CD4-positive, CD25-positive, alpha-beta regulatory T cell (primary cell): ENCODE data around the gene VSX2. TPM values are rescaled to one million over a fixed set of nuclear protein-coding genes. Genes with fewer than 3 reads are reported as not detected.

ENCODE experiments used
- ATAC-seq, 2 donors: fragments of 150-1000 bp; cut with Tn5 transposase; one replicate each; pipeline ENCODE4 v1.10.0; 2021; ENCODE audit warnings: low read depth in 2 of 2, moderate number of reproducible peaks in 2 of 2, moderate library complexity in 1 of 2
- DNase-seq, 3 donors: peaks; one replicate each; pipeline versions ENCODE4 v3.0.0 to v3.0.0-alpha.2; 2012 to 2022; ENCODE audit warnings: mixed read lengths in 1 of 3
- H3K27ac ChIP-seq: one replicate; pipeline ENCODE4 v1.7.0; 2013; ENCODE audit warnings: mild to moderate bottlenecking, low read length; ENCODE audit not compliant: insufficient read depth, poor library complexity, severe bottlenecking
- H3K27me3 ChIP-seq: one replicate; pipeline ENCODE4 v1.7.0; 2013; ENCODE audit warnings: low read length; ENCODE audit not compliant: control insufficient read depth, insufficient read depth
- H3K36me3 ChIP-seq: one replicate; pipeline ENCODE4 v1.7.0; 2013; ENCODE audit warnings: mild to moderate bottlenecking, low read length, moderate library complexity; ENCODE audit not compliant: control insufficient read depth, insufficient read depth
- H3K4me1 ChIP-seq: 2 replicates; pipeline ENCODE4 v1.7.0; 2013; ENCODE audit warnings: mild to moderate bottlenecking, low read length; ENCODE audit not compliant: insufficient read depth, control insufficient read depth, poor library complexity, severe bottlenecking
- H3K4me3 ChIP-seq: one replicate; pipeline ENCODE4 v1.7.0; 2013; ENCODE audit warnings: low read depth, mild to moderate bottlenecking, low read length, moderate library complexity
- H3K9me3 ChIP-seq, 2 experiments: 1 replicate in 1 of 2; 2 replicates in 1 of 2; pipeline ENCODE4 v1.7.0; 2013; ENCODE audit warnings: low read length in 2 of 2, mild to moderate bottlenecking in 1 of 2, moderate library complexity in 1 of 2; ENCODE audit not compliant: control insufficient read depth in 2 of 2
- H3K27ac Mint-ChIP-seq, 3 donors: one replicate each; pipeline ENCODE4 v1.8.0; 2020 to 2022; ENCODE audit warnings: mild to moderate bottlenecking in 3 of 3, mixed read lengths in 3 of 3, moderate library complexity in 2 of 3
- H3K27me3 Mint-ChIP-seq: one replicate; pipeline ENCODE4 v1.8.0; 2022; ENCODE audit warnings: mild to moderate bottlenecking, mixed read lengths
- H3K36me3 Mint-ChIP-seq: one replicate; pipeline ENCODE4 v1.8.0; 2020; ENCODE audit warnings: mixed read lengths
- H3K4me1 Mint-ChIP-seq, 4 donors: one replicate each; pipeline ENCODE4 v1.8.0; 2020 to 2022; ENCODE audit warnings: mixed read lengths in 4 of 4, mild to moderate bottlenecking in 1 of 4
- H3K4me3 Mint-ChIP-seq, 4 donors: one replicate each; pipeline ENCODE4 v1.8.0; 2020 to 2022; ENCODE audit warnings: mild to moderate bottlenecking in 4 of 4, mixed read lengths in 4 of 4, moderate library complexity in 3 of 4
- H3K9me3 Mint-ChIP-seq, 7 donors: one replicate each; pipeline ENCODE4 v1.8.0; 2020 to 2022; ENCODE audit warnings: mixed read lengths in 7 of 7, mild to moderate bottlenecking in 3 of 7, moderate library complexity in 2 of 7
- polyA plus RNA-seq, 4 donors: library from polyadenylated mRNA; unstranded; fragments of 300-500 nt; fragmentation: Illumina TruSeq; gene quantifications; one replicate each; pipeline ENCODE4 v1.2.3, GENCODE V29; 2021
- total RNA-seq: library from RNA; stranded (reverse); gene quantifications from one replicate; pipeline ENCODE4 v1.2.3, GENCODE V29; 2022

VSX2 gene
- total and polyA plus RNA-seq, 5 donors from 2014 or later: 0.08 TPM; not detected in 4

DNA sequence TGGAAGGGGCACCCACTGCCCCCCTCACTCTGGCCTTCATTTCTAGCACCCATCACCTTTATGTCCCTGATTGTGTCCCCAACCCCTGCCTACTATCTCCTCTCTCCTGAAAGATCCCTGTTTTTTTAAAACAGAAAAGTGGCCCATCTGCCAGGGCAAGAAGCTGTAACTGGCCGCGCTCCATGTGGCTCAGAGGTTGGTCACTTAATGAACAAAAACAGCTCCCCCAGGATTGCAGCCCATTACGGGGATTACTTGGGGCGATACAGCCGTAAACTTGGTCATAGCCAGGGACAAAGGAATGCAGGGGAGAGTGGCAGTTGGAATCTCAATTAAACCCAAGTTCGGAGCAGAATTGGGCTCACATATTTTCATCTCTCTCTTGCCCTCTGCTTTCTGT lies 34.8 kb upstream of the VSX2 start:
- H3K9me3 Mint-ChIP-seq: no peaks in the 10 kb centered on the region
- H3K27me3 ChIP-seq: peaks cover 2% of the 10 kb centered on the region
- H3K27ac ChIP-seq: no peak overlapping the region

DNA sequence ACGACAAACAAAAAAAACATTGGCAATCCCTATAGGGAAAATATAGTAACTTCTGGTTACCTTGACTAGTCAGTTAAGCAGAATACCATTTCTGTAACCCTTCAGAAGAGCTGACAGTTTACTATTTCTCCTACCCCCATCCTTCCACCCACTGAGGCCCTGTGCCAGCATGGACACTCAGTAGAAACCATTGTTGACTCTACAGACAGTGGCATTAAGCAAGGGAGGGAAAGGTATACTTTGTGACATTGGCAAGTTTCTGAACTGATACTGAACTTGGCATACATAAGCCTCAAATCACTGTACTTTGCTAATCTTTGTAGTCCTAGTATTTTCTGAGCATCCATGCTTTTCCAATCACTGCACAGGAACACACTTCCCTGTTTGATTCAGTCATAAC lies 33.4 kb upstream of the VSX2 start:
- H3K36me3 Mint-ChIP-seq: peaks cover 18% of the 10 kb centered on the region
- H3K27me3 Mint-ChIP-seq: peaks cover 5% of the 10 kb centered on the region

More for the DNA sequence above, 34.8 kb upstream of the VSX2 start:
- no peak overlapping the region for H3K4me3 ChIP-seq
- Mint-ChIP-seq H3K27ac (peak overlapping the region in 1 of 3 donors; percentile 49), H3K4me1 (no peaks in the 10 kb centered on the region), H3K36me3 (peaks cover 28% of the 10 kb centered on the region), H3K4me3 (no peak overlapping the region), H3K27me3 (peaks cover 5% of the 10 kb centered on the region)
- H3K9me3 ChIP-seq: no peaks in the 10 kb centered on the region
- H3K36me3 ChIP-seq: peaks cover 2% of the 10 kb centered on the region
- no peak for DNase-seq
- ATAC-seq: no peak
- H3K4me1 ChIP-seq: no peaks in the 10 kb centered on the region

GRCh38 chr14:74207943-74208342 lies 31.3 kb upstream of the VSX2 start:
- Histone ChIP-seq H3K4me1 (no peaks in the 10 kb centered on the region), H3K36me3 (no peaks in the 10 kb centered on the region), H3K4me3 (no peak overlapping the region), H3K27ac (no peak overlapping the region), H3K27me3 (peaks cover 2% of the 10 kb centered on the region), H3K9me3 (no peaks in the 10 kb centered on the region)
- no peak for DNase-seq
- no peak for ATAC-seq
- Mint-ChIP-seq H3K27ac (no peak overlapping the region), H3K4me1 (no peaks in the 10 kb centered on the region), H3K4me3 (no peak overlapping the region), H3K36me3 (peaks cover 6% of the 10 kb centered on the region), H3K9me3 (no peaks in the 10 kb centered on the region), H3K27me3 (peaks cover 6% of the 10 kb centered on the region)

More for the DNA sequence above, 33.4 kb upstream of the VSX2 start:
- ATAC-seq: no peak
- Mint-ChIP-seq H3K9me3 (no peaks in the 10 kb centered on the region), H3K4me3 (no peak overlapping the region), H3K27ac (no peak overlapping the region), H3K4me1 (no peaks in the 10 kb centered on the region)
- H3K4me1 ChIP-seq: no peaks in the 10 kb centered on the region
- DNase-seq: no peak
- H3K9me3 ChIP-seq: no peaks in the 10 kb centered on the region
- H3K27ac ChIP-seq: no peak overlapping the region
- no peak overlapping the region for H3K4me3 ChIP-seq
- H3K36me3 ChIP-seq: no peaks in the 10 kb centered on the region
- peaks cover 2% of the 10 kb centered on the region for H3K27me3 ChIP-seq

GRCh38 chr14:74208642-74209041 lies 30.6 kb upstream of the VSX2 start:
- Mint-ChIP-seq H3K27me3 (peaks cover 10% of the 10 kb centered on the region), H3K9me3 (no peaks in the 10 kb centered on the region), H3K36me3 (peaks cover 4% of the 10 kb centered on the region), H3K27ac (no peak overlapping the region), H3K4me3 (no peak overlapping the region), H3K4me1 (no peaks in the 10 kb centered on the region)
- H3K36me3 ChIP-seq: no peaks in the 10 kb centered on the region
- H3K27me3 ChIP-seq: peaks cover 2% of the 10 kb centered on the region
- ATAC-seq (no peak), DNase-seq (no peak)
- H3K27ac ChIP-seq: no peak overlapping the region
- no peaks in the 10 kb centered on the region for H3K4me1 ChIP-seq
- H3K9me3 ChIP-seq: no peaks in the 10 kb centered on the region
- H3K4me3 ChIP-seq: no peak overlapping the region

GRCh38 chr14:74211945-74212580 lies 27.2 kb upstream of the VSX2 start:
- Histone ChIP-seq H3K27me3 (peaks cover 2% of the 10 kb centered on the region), H3K27ac (no peak overlapping the region), H3K4me1 (no peaks in the 10 kb centered on the region), H3K36me3 (no peaks in the 10 kb centered on the region), H3K4me3 (no peak overlapping the region), H3K9me3 (no peaks in the 10 kb centered on the region)
- Mint-ChIP-seq H3K27ac (no peak overlapping the region), H3K36me3 (no peaks in the 10 kb centered on the region), H3K4me3 (no peak overlapping the region), H3K27me3 (peaks cover 10% of the 10 kb centered on the region), H3K9me3 (no peaks in the 10 kb centered on the region), H3K4me1 (no peaks in the 10 kb centered on the region)
- no peak for DNase-seq
- ATAC-seq: no peak

DNA sequence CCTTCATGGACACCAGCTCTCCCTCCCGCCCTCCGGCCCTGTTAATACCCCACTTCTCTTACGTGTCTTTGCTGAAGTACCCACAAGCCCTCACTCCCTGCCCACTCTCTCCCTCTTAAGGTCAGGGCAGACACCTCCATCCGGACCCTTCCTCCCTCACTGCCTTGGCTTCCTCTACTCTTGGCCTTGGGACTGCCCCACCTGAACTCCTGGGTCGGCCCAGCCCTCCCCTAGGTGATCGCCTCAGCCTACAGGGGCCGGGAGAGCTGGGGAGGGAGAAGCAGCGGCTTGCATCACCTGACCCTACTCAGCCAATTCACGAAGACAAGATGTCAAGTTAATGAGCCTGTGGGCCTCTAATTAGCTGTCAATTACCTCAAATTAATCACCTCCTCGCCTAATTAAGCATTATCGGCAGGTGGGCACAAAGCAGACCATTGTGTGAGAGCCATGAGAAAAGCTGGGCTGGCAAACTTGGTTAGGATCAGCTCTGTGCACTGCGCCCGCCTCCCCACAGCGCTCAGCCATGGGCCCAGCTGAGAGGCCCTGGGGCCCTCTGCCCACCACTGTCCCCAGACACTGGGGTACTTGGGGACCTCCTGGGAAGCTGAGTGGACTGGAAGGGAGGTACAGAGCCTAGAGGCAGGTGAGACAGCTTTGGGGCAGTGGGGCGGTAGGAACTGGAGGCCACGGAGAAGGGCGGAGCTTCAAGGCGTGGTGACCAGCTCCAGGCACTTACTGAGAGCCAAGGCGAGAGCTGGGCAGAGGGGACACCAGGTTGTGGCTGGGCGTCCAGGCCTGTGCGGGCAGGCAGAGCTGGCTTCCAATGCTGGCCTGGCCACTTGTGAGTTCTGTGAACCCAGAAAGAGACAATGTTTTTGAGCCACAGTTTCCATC lies 25.1 kb upstream of the VSX2 start:
- DNase-seq (no peak), ATAC-seq (no peak)
- H3K27me3 Mint-ChIP-seq: peaks cover 20% of the 10 kb centered on the region
- H3K27ac ChIP-seq: no peak overlapping the region
- no peak overlapping the region for H3K4me3 ChIP-seq
- H3K4me1 Mint-ChIP-seq: peaks cover 0 to 5% (median 2%) of the 10 kb centered on the region in 4 donors
- no peaks in the 10 kb centered on the region for H3K36me3 Mint-ChIP-seq
- peak overlapping the region in 1 of 3 donors; percentile 32 for H3K27ac Mint-ChIP-seq
- H3K4me3 Mint-ChIP-seq: no peak overlapping the region
- no peaks in the 10 kb centered on the region for H3K9me3 ChIP-seq
- H3K4me1 ChIP-seq: peaks cover 7% of the 10 kb centered on the region
- H3K27me3 ChIP-seq: peaks cover under 1% of the 10 kb centered on the region
- H3K9me3 Mint-ChIP-seq: no peaks in the 10 kb centered on the region
- H3K36me3 ChIP-seq: no peaks in the 10 kb centered on the region

DNA sequence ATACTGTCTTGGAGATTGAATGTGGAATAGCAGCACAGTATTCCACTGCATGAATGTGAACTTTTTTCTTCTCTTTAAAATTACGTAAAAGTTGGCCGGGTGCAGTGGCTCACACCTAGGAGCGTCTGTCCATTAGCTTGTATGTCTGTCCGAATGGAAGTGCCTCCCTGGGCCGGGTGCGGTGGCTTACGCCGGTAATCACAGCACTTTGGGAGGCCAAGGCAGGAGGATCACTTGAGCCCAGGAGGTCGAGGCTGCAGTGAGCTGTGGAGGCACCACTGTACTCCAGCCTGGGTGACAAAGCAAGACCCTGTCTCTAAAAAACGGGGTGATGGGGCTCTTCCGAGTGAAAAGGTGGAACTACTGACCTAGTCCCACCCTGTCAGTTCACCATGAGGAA lies 22.6 kb upstream of the VSX2 start:
- DNase-seq: no peak
- H3K27ac Mint-ChIP-seq: no peak overlapping the region
- peak overlapping the region in 1 of 4 donors; percentile 69 for H3K4me3 Mint-ChIP-seq
- no peaks in the 10 kb centered on the region for H3K27me3 ChIP-seq
- no peaks in the 10 kb centered on the region for H3K9me3 ChIP-seq
- H3K4me1 Mint-ChIP-seq: peaks cover 0 to 5% (median 2%) of the 10 kb centered on the region in 4 donors
- no peak overlapping the region for H3K27ac ChIP-seq
- H3K4me1 ChIP-seq: peaks cover 7% of the 10 kb centered on the region
- H3K27me3 Mint-ChIP-seq: peaks cover 34% of the 10 kb centered on the region
- H3K4me3 ChIP-seq: no peak overlapping the region
- no peaks in the 10 kb centered on the region for H3K36me3 ChIP-seq
- H3K36me3 Mint-ChIP-seq: no peaks in the 10 kb centered on the region
- peaks cover 0 to 1% (median 0%) of the 10 kb centered on the region in 7 donors for H3K9me3 Mint-ChIP-seq
- ATAC-seq: no peak
